Kidney capillary endothelial cell (primary cell): ENCODE data around the gene SPEF2.
"Not testable (repeated sequence)": the region's sequence is repeated elsewhere in the genome, so short reads cannot be mapped to it uniquely, and the experiment has no call there.

Experiments used
- DNase-seq: peaks from one replicate; pipeline ENCODE4 v3.0.0-alpha.2; 2018; ENCODE audit warnings: low spot score

Gene SPEF2

DNA sequence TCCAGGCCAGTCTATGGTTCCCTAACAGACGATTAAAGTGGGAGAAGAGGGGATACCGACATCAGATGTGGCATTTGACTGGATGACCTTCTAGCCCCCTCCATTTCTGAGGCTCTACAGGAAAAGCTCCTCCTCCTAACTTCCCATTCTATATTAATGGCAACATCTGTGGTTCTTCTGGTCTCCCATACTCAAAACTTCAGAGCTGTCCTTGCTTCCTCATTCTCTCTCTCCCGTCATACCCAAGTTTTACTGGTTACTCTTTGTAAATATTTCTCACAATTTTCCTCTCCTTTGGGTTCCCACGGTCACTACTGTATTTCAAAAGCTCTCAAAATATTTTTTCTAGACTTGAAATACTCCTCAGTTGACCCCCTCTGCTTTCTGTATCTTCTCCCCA is 203.1 kb downstream of the SPEF2 start:
- no peak for DNase-seq

DNA sequence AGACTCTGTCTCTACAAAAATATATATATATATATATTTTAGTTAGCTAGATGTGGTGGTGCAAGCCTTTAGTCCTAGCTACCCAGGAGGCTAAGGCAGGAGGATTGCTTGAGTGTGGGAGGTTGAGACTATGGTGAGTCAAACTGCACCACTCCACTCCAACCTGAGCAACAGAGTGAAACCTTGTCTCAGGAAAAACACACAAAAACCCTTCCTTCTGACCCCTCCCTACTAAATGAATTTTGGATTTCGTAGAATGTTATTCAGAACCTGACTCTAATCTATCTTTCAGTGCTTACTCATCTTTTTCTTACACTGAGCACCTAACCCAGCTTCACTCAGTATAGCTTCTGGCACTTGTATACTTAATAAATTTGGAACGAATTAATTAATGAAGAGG is 203.8 kb downstream of the SPEF2 start:
- DNase-seq, result no peak

DNA sequence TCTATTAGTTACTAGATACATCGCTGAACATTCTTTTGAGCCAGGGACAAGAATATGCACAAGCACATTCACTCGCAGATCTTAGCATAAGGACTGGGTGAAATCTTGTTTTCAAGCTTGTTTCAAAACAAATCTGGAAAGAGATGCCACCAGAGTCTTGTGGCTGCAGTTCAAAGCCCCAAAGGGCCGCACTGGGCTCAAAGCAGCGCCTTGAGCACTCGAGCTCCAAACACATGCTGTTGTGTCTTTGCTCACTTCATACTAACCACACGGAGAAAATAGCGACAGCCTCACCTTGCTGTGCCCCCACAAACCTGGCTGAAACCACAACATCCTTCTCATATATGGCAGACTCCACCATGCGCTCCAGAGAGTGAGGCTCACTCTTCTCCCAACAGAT is 204.8 kb downstream of the SPEF2 start:
- no peak for DNase-seq

DNA sequence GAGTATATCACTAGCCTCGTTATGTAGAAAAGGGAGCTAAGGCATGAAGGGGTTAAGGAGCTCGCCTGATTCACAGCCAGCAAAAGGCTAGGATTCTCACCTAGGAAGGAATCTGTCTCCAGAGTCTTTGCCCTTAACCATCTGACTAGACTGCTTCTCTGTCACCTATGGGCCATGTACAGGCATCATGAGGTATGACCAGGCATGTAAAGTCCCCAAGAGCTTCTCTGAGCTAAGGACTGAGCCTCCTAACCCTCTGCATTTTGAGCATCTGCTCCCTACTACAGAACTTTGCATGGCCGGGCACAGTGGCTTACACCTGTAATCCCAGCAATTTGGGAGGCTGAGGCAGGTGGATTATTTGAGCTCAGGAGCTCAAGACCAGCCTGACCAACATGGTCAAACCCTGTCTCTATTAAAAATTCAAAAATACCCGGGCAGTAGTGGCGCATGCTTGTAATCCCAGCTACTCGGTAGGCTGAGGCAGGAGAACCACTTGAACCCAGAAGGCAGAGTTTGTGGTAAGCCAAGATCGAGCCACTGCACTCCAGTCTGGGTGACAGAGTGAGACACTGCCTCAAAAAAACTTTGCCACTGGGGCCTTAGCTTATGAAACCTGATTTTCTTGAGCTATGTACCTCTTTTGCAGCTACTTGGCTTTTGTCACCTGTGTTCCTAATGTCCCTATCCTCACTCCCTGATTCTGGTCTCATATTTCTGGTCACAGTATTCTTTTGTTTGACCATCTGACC is 205.9 kb downstream of the SPEF2 start:
- DNase-seq, result no peak

DNA sequence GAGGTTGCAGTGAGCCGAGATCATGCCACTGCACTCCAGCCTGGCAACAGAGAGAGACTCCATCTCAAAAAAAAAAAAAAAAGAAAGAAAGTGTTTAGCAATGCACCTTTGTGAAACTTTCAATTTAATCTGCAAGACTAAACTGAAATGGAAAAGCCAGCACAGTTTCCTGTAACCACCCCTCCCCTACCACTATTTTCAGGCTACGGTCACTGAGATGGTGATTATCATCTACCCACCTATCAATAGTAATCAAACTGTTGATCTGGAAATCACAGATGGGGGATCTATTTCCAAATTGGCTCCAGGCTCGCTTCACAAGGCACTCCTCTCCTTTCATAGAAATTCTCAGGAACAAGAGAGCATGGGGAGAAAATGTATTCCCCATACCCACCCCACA is 208.4 kb downstream of the SPEF2 start:
- no peak for DNase-seq

DNA sequence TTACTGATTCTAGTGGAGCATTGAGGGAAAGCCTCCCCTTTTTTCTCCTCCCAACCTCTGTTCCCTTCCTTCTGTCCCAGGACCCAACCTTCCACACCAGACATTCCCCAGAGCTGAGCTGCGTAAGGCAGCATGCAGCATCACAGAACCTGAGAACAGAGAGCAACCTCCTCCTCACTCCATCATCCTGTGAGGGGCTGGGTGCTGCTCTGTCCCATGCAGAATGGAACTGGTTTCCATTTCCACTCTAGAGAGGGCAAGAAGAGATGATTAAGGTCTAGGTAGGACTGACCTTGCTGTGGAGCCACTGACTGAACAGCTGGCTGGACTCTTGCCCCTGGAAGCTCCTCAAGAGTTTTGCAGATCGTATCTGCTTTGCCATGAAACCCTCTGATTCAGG is 208.9 kb downstream of the SPEF2 start:
- DNase-seq, result no peak

DNA sequence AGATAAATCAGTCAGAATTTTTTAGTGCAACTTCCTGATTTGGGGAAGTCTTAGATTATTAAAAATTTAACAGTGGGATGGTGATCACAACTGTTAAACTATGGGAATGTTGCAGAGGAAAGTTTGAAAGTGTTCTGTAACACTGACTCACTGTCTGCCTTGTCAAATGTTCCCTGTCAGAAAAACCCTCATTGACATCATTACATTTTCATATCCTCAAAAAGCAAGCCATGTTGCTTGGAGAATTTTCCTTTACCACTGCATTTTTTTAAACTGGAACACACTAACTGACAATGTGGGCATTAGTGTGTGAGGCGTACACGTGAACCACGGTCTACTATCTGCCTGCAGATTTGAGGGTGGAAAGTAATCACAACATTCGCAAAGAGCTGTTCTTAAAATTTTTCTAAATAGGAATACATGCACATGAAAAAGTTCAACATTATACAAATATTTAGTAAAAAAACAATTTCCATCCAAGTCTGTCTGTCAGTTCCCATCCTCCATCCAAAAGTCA is 210.5 kb downstream of the SPEF2 start:
- no peak for DNase-seq

DNA sequence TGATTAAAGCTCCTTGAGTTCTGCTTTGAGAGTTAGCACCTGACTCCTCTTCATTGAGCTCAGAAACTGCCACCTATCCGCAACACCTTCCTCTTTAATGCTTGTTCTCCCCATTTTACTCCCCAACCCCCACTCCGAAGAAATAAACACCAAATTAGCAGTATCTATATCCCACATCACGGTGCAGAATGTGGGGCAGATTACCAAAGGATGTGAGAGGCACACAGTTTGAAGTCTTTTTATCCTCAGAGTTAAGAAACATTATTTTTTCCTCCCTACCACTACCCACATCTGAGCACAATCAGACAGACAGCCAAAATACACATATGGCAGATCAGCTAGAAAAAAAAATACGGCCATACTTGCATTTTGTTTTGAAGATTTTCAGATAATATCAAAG is 212.9 kb downstream of the SPEF2 start:
- no peak for DNase-seq

DNA sequence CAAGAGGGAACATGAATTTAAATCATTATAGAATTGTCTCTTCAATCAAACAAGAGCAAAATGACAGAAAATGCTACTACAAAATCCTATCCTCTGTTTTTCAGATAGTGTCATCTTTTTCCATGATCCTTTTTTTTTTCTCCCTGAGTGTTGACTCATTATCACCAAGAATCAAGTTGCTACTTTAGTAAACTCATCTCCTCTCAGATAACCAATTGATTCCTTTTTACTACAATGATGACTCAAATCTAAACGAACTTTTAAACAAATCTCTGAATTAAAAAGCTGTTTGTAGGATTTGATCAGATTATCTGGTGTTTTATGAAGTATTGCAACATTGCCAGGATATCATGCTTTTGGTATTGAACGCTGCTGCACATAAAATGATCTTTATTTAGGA is 215.1 kb downstream of the SPEF2 start:
- no peak for DNase-seq

DNA sequence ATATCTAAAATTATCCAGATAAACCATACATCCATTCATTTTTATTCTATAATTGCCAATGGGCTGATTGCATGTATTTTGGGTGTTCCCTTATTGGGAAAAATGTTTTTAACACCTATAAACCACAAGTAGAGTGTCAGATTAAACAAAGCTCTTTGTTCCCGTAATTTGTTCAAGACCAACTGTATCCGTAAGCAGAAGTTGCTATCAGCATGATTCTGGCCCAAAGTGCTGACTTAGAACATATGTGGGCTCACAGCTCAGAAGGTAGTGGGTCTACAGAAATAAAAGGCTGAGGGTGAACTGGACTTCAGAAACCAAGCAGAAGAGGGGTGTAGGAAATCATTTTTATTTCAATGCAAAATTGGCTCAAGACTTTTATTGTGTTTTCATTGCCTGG is 215.6 kb downstream of the SPEF2 start:
- DNase-seq, result no peak

DNA sequence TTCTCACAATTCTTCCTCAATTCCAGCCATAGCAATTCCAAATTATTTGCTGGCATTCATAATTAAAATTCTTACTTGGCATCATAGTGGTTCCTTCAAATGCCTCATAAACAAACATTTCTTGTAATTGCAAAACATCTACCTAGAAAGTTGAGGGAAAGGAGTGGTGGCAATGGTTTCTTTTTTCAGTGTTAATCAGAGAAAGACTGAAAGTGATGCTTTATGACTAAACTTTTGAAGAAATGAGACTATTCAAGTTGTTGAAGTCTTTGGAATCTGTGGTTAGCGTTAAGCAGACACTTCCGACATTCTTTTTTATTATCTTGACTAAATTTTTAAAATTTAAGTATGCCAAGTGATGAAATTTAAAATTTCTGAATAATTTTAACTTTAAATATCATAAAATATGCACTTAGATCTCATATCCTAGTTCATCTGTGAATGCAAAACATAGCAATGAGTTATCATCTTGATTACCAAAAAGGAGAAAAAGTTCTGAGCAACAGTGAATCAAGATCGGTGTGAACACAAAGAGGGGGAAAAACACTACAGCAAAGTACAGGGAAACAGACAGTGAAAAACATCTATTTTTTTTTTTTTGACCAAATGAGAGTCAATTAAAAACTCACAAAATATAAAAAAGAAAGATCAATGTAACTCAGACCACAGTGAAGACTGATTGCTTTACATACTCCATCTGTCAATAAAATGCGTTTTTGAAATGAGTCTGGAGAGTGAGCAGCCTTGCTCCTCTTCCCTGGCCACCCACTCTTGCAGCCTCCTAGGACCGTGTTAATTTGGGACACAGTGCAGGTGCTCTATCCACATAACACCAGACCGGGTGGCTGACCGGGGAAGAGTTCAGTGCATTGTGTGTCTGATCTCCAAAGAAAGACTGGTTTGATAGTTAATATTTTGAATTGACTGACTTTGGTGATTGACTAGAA is 218.4 kb downstream of the SPEF2 start:
- DNase-seq, result no peak

DNA sequence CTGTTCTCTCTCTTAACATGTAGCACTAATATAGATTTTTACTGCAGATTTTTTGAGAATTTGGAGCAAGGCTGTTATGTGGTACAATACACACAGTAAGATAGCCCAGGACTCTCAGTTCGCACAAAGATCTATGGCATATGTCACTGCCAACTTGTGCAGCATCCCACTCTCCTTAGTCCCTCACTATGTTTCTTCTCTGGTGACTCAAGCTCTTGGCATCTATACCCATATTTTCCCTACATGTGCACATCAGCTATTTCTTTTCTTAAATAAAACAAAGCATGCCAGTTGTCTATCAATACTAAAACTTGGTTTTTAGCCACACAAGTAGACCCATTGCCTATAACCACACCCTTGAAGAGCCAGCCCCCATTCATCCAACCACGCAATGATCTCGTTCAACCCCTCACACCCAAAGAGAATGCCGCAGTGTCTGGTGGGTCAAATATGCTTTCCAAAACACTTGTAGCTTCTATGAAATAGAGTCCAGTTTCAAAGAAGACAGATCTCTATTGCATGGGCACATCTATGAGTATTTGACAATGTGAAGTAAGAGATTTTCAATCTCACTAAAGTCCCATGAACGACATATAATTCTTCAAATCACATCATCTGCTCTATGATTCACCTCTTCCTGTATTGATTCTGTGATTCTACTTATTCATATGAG is 220.8 kb downstream of the SPEF2 start:
- no peak for DNase-seq

DNA sequence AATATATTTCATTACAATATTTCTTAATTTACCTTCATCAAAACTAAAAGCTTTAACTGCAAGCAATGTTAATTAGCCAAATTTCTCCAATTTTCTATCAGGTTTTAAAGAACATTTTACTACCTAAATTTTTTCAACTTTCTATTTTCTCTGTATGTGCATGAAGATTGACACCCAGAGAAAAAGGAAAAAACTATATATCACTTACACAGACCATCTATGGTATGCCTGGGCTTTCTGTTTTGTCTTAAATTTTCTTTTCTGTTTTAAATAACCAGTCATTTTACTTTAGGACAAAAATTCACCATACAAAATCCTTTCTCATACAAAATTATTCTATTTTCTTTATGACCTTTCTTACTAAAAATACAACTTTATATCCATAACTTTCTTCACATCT is 225.2 kb downstream of the SPEF2 start:
- no peak for DNase-seq

DNA sequence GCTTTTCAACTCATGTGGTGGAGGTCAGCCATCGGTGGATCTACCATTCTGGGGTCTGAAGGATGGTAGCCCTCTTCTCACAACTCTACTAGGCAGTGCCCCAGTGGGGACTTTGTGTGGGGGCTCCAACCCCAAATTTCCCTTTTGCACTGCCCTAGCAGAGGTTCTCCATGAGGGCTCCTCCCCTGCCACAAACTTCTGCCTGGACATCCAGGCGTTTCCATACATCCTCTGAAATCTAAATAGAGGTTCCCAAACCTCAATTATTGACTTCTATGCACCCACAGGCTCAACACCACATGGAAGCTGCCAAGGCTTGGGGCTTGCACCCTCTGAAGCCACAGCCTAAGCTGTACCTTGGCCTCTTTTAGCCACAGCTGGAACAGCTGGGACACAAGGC is 227.8 kb downstream of the SPEF2 start:
- not testable (repeated sequence) for DNase-seq

DNA sequence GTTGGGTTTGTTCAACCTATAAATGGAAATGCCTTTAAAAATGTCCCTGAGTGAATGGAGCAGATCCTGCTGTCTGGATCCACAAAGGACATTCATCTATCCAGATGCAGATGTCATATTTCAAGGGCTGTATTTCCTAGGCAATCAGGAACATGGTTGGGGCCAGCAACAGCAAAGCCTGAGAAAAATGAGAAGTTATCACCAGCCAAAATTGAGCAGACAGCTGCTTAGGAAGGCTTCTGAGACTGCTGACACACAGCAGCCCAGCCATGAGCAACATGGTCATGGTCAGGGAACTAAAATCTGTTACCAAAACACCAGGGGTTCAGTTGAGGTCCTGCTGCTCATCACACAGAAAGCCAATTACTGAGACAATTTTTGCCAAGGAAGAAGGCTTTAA is 229.8 kb downstream of the SPEF2 start:
- DNase-seq, result no peak

DNA sequence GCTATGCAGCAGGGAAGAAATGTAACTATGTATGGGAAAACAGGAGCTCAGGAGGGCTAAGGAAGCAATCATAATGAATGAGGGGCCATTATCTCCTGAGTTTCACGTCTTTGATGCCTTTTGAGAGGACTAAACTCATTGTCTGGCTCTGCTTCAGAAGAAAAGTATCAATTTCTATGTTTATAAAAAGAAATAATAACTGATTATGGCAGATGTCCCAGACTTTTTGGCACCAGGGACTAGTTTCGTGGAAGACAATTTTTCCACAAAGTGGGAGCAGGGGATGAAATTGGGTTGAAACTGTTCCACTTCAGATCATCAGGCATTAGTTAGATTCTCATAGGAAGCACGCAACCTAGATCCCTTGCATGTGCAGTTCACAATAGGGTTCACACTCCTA is 230.3 kb downstream of the SPEF2 start:
- DNase-seq, result no peak

DNA sequence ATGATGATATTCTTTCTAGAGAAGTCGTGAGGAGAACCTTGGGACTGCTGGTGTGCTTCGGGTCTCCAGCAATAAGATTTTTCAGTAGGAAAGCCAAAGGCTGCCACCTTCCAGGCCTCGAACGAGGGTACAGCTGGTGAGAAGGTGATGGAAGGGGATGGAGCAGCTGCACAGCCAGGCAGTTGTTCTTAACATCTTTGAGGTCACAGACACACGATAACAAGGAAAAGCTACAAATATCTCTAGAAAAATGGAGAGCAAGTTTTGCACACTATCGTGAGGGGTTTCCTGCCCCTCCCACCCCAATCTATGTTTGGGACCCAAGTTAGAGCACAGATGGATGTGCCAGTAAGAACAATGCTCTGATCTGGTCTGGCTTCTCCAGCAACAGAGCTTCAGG is 232.2 kb downstream of the SPEF2 start:
- DNase-seq, result no peak

DNA sequence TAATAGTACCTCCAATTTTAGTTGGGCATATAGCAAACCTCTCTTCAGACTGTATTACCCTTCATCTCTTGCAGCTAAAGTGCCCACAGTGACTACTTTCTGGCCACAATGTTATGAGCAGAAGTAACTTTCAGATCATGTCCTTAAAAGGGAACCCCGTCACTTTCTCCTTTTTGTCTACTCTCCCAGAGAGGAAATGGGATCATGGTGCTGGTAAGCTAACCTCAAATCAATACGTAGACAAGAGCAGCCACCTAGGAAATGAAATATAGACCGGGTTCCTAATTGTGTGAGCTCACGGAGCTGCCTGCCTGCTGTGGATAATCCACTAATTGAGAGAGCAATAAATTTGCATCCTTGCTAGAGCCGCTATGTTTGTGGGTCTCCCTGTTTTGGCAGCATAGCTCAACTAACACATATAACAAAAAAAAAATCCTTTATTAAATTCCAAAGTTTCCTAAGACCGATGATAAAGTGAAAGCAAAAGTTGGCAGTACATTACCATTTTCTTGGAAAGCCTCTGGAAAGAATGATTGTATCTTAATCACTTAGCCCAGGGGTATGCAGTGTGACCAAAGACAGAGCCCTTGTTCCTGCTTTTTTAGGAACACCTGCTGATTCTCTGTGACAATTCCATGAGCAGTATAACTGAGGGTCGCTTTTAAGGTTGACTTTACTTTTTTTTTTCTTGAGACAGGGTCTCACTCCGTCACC is 233.5 kb downstream of the SPEF2 start:
- no peak for DNase-seq

DNA sequence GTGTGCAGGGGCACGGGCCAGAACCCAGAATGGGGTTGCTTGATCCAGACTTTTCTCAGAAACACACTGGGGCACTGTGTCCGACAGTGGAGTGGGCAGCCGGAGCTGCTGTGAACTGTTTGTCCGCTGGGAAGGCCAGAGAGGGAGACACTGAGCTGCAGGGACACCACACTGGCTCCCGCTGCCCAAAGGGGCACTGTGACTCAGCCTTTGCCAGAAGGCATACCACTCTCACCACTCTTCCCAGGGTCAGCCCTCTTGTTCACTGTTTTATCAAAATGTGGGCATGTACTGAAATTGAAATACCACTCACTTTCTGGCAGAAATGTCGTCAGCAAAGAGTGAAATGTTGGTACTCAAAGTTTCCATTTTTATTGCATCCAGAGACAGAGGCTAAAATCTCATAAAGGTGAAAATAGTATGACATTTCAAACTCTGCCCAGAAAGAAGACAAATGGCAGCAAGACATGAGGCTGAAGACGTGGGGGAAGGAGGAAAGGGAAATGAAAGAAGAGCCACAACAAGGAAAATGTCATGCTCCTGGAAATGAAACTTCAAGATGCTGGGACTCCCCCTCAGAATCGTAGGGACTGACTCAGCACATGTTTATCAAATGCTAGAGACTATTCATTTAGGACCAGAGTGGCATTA is 234.5 kb downstream of the SPEF2 start:
- DNase-seq, result no peak

DNA sequence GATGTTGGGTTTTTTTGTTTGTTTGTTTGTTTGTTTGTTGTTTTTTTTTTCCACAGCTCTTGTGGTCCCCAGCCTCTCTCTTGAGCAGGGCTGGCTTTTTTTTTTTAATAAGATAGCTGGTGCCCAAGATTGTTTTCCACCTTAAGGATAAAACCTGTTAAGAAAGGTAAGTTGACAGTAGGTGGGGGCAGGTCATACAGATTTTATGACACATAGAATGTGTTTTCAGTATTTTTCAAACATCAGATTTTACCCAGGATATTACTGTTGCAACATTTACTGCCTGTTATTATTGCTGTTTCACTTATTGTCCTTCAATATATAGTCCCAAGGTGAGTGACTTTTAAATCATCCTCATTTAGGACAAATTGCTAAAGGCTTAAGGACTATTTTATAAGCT is 235.1 kb downstream of the SPEF2 start:
- DNase-seq, result no peak

DNA sequence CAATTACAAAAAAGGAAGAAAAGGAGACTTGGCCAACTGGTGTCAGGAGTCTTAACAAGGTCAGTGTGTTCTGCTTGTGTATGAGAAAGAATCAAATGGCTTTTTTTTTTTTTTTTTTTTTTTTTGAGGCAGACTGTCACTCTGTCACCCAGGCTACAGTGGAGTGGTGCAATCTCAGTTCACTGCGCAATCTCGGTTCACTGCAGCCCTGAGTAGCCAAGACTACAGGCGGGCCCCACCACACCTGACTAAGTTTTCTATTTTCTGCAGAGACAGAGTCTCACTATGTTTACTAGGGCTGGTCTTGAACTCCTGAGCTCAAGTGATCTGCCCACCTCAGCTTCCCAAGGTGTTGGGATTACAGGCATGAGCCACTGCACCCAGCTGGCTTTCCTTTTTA is 236.0 kb downstream of the SPEF2 start:
- no peak for DNase-seq
